GM12864 (cell line): ENCODE data around the gene CUL1.

Source experiments
- DNase-seq: peaks from one replicate; pipeline ENCODE4 v3.0.0-alpha.2; 2011; ENCODE audit warnings: low read depth
- H3K4me3 ChIP-seq: 2 replicates; pipeline ENCODE4 v1.5.1; 2011; ENCODE audit warnings: mild to moderate bottlenecking, low read depth, low read length, control low read depth
- CTCF ChIP-seq: IDR thresholded peaks from 2 replicates; pipeline ENCODE4 v1.5.1; 2011; ENCODE audit warnings: low read depth, mild to moderate bottlenecking, moderate library complexity, low read length, control low read depth, inconsistent platforms; ENCODE audit errors: missing control alignments

Gene CUL1

DNA sequence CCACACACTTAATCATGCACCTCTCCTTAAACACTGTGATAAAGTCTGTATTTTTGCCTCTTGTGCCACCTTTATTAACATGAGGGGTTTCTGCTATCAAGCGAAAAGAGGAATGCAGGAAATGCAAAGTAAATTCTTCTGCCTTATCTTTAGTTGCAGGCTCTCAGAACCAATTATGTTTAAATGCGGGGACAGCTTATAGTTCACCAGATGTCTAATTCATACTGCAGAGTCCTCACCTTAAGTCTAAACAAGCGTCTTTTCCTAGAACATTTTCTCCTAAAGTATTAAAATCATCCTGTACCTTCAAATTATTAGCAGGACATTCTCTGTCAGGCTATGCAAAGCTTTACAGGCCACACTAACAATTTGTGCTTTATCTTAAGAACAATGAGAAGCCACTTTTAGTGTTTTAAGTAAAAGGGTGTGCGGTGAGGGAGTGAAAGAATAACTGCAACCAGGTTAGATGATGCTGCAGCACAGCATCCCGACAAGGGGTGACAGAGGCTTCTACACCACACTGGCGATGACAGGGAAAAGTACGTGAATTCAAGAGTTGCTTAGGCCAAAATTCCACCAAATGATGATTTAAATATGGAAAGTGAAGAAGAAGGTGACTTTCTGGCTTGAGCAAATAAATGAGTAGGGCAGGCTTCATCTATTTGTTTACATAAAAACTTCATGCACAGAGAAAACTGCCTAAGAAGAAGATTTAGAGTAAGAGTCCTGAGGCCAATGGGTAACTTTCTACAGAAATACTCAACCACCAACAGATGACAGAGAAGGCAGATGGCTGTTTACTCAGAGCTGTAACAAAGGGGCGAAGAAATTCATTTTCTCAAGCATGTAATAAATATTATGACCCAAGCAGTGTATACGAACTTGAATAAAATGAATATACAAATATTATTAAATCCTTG is 149.4 kb downstream of the CUL1 start:
- H3K4me3 ChIP-seq, result no peak overlapping the region
- no peak for DNase-seq
- TF ChIP-seq CTCF, result no peak

GRCh38 chr7:148849393-148850098 is 150.8 kb downstream of the CUL1 start:
- no peak overlapping the region for H3K4me3 ChIP-seq
- no peak for TF ChIP-seq CTCF
- no peak for DNase-seq

DNA sequence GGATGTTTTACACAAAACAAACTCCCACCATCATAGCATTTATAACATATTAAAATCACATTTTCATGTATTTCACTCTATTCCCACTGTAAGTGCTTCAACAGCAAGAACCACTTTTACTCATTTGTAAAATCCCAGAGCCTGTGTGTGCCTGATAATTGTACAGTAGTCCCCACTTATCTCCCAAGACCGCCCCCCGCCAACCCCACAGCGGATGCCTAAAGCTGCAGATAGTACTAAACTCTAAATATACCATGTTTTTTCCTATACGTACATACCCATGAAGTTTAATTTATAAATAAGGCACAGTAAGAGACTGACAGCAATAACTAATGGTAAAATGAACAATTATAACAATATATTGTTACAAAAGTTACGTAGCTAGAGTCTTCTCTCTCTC is 151.9 kb downstream of the CUL1 start:
- no peak for TF ChIP-seq CTCF
- no peak overlapping the region for H3K4me3 ChIP-seq
- DNase-seq, result no peak
